GM12891 (cell line): Measurements from ENCODE around the gene CRYBA2.
A peak's percentile ranks its signal among the peaks of the same experiment; 100 is the strongest.

Source experiments
- DNase-seq: peaks from one replicate; pipeline ENCODE4 v3.0.0; 2011; ENCODE audit warnings: low spot score; ENCODE audit not compliant: insufficient read length
- FAIRE-seq: peaks from 2 replicates; lab custom pipeline; 2011; peaks lifted over from hg19 to GRCh38; lab: Jason Lieb, UNC
- PAX5 ChIP-seq: IDR thresholded peaks from 2 replicates; pipeline ENCODE4 v1.6.1; 2011; ENCODE audit warnings: low read length, moderate library complexity, mild to moderate bottlenecking; ENCODE audit not compliant: insufficient read depth, severe bottlenecking
- POLR2A ChIP-seq: IDR thresholded peaks from 2 replicates; pipeline ENCODE4 v1.6.1; 2011; ENCODE audit warnings: low read depth, low read length, control low read depth
- POLR2AphosphoS5 ChIP-seq: IDR thresholded peaks from 2 replicates; pipeline ENCODE4 v1.6.1; 2011; ENCODE audit warnings: low read depth, low read length, control low read depth
- POU2F2 ChIP-seq: IDR thresholded peaks from 2 replicates; pipeline ENCODE4 v1.6.1; 2011; ENCODE audit warnings: low read depth, mild to moderate bottlenecking, control low read depth, low read length, moderate library complexity
- SPI1 ChIP-seq: IDR thresholded peaks from 2 replicates; pipeline ENCODE4 v1.6.1; 2011; ENCODE audit warnings: low read depth, low read length, control low read depth
- TAF1 ChIP-seq: IDR thresholded peaks from 2 replicates; pipeline ENCODE4 v1.6.1; 2011; ENCODE audit warnings: low read depth, low read length, control low read depth

The CRYBA2 gene

GRCh38 chr2:218983934-218984238, 9.3 kb downstream of the CRYBA2 start:
- TF ChIP-seq TAF1, result no peak
- no peak for TF ChIP-seq POLR2AphosphoS5
- no peak for TF ChIP-seq POLR2A
- TF ChIP-seq POU2F2, result no peak
- no peak for TF ChIP-seq PAX5
- no peak for TF ChIP-seq SPI1
- FAIRE-seq (no peak), DNase-seq (no peak)

DNA sequence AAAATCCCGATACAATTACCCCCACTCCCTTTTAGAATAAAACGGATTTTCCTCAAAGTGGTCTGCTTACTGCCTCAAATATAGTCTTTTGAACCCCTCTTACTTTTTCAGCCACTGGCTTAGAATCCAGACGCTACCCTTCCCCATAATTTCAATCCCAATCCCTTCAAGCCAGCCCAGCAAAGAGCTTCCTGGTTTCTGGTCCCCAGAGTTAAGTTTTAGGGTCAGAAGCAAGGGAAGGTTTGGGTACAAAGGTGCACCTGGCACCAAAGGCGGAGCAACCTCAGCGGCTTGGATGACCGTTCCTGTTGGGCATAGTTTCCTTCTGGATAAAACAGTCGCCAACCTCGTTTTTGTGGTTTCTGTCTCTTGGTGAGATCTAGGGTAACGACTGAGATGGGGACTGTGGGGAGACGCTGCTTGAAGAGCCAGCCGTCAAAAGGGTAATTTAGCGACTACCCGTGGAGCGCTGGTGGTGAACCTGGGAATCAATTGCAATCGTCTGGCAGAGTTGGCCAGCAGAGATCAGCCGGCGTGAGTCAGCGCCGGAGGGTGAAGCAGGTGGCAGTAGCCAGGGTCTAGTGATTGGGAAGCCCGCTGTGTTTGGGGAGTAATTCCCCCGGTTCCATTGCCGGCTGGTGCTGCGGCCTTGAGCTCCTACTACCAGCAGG, 9.8 kb downstream of the CRYBA2 start:
- no peak for TF ChIP-seq TAF1
- TF ChIP-seq POU2F2, result no peak
- no peak for TF ChIP-seq POLR2AphosphoS5
- no peak for TF ChIP-seq PAX5
- no peak for TF ChIP-seq SPI1
- no peak for TF ChIP-seq POLR2A
- FAIRE-seq (no peak), DNase-seq (peak; percentile 17)

DNA sequence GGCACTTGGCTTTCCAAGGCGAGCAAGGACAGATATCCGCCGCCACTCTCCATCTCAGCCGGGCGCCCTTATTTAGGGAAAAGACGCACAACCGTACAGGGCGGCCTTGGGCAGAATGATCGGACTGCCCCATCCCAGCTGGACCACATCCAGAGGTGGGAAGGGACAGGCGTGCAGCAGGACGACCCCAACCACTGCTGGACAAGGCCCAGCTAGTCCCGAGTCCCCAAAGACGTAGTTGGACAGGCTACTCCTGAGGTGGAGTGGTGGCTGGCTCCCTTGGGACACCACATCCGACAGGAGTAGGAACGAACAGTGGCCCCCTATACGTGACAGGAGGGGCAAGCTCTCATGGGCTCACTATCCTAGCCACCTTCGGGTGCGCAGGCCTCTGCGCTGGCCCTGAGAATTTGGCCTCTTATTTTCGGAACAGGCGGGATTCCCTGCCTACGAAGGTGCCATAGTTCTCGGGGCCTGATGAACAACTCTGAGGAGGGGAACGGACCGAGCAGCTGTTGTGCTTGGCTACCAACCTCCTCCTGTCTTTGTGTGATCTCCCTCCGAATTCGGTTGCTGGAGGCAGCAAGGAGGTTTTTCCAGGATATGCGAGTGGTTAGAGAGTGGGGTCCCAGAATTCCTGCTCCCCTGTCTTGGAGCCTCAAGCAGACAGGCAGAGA, 10.5 kb downstream of the CRYBA2 start:
- TF ChIP-seq TAF1, result no peak
- TF ChIP-seq POLR2A, result no peak
- TF ChIP-seq SPI1, result no peak
- no peak for TF ChIP-seq POLR2AphosphoS5
- no peak for TF ChIP-seq PAX5
- TF ChIP-seq POU2F2, result no peak
- DNase-seq (peak; percentile 15), FAIRE-seq (no peak)

GRCh38 chr2:218981881-218982585, 11.2 kb downstream of the CRYBA2 start:
- FAIRE-seq, result peak; percentile 70
- TF ChIP-seq TAF1 (no peak), SPI1 (no peak), POLR2AphosphoS5 (no peak), PAX5 (no peak), POLR2A (no peak), POU2F2 (no peak)
- peak; percentile 25 for DNase-seq

DNA sequence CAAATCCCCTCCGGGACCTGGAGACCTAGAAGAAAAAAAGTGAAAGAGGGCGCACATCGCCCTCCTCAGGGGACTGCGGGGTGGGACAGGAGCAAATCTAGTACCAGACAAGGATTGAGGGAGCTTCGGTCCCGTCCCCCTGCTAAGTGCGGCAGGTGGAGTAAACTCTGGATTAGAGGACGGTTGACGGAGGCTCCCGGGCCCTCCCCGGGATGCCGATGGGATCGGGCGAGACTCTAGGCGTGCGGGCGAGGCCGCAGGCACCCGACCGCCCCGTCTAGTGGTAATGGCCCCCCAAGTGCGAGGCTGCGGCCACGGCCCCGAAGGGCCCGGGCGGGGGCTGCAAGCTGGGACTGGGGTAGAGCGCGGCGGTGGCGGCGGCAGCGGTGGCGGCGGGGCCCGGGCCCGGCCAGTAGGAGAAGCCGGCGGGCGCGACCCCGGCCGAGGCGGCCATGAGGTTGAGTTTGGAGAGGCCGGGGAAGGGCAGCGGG, 11.8 kb downstream of the CRYBA2 start:
- TF ChIP-seq POU2F2 (no peak), PAX5 (no peak), POLR2AphosphoS5 (no peak), SPI1 (no peak), POLR2A (no peak), TAF1 (no peak)
- no peak for FAIRE-seq
- peak; percentile 20 for DNase-seq

DNA sequence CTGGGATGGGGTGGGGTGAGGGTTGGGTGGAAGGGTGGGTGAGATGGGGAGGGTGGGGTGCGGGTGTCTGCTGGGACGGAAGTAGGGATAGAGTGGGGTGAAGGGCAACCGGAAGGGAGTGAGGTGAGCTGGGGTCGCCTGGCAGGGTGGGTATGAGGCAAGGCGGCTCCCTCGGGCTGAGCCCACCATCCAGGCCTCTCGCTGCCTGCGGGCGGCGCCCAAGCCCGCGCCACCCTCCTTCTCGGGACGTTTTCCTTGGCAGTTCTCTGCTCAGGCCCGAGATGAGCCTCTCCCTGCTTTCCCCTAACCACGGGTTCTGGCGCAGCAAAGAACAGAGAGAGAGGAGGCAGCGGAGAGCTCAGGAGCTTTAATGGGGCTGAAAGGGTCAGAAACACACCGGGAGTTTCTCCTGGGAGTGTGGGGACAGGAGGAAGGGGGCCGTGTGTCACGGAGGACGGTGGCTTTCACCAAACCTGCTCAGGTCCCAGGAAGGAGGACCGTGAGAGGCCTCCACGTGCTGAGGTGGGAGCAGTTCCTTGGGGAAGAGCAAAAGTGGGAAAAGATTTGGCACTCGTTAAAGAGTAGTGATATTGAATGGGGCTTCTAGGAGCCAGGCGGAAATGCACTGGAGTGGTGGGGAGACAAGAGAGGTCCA, 12.4 kb downstream of the CRYBA2 start:
- peak; percentile 21 for DNase-seq
- FAIRE-seq, result no peak

DNA sequence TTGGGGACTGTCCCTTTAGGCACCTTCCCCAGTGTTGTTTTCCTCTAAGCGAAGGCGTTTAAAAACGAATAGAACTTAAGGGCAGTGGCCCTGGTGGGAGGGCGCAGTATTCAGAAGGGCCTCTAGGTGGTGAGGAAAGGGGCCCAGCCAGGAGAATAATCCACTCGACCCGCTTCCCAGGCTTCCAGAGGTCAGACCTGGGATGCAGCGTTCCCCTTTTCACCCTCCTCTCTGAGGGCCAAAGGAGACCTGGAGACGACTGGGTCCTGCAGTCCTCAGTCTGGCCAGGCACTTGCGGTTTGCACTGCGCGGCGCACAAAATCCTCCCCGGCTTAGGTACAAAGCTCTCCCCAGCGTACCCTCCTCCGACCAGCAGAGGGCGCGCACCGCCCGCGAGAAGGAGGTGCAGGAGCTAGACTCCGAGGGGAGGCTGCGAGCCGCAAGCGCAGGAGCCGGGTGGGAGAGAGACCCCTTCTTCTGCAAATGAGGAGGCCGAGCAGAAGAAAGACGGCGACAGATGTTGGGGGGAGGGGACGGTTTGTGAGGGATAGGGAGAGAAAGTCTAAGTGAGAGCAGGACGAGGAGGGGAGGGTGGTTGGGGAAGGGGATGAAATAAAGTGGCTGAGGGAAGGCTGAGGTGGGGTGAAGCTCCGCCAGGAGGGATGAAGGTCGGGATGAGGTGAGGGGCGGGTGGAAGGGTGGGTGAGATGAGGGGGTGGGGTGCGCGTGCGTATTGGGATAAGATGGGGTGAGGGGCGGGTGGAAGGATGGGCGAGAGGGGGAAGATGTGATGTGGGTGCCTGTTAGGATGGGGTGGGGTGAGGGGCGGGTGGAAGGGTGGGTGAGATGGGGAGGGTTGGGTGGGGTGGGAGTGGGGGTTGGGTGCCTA, 13.1 kb downstream of the CRYBA2 start:
- DNase-seq (peak; percentile 83), FAIRE-seq (peak; percentile 97)
- TF ChIP-seq PAX5 (no peak), POU2F2 (no peak), POLR2A (no peak), POLR2AphosphoS5 (no peak), TAF1 (no peak), SPI1 (no peak)

More for the DNA sequence above, 12.4 kb downstream of the CRYBA2 start:
- TF ChIP-seq TAF1 (no peak), POLR2A (no peak), POLR2AphosphoS5 (no peak), PAX5 (no peak), POU2F2 (no peak), SPI1 (no peak)

DNA sequence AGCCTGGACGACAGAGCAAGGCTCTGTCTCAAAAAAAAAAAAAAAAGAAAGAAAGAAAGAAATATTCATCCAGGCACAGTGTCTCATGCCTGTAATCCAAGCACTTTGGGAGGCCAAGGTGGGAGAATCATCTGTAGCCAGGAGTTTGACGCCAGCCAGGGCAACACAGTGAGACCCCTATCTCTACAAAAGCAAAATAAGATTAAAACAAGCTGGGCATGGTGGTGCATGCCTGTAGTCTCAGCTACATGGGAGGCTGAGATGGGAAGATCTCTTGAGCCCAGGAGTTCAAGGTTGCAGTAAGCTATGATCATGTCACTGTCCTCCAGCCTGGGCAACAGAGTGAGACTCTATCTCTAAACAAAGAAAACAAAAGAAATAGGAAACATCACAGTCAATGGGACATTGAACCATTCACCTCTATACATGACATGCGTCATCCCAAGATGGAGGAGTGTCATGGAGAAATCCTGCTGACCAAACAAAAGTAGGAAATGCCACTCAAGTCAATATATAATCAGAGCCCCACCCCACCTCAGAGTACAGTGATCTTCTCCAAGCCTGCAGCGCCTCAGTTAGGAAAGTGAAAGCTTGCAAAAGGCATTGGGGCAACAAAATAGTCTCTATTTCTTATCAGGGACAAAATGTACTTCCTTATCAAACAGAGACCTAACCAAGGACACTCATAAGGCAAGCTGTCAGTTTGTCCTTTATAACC, 18.0 kb downstream of the CRYBA2 start:
- DNase-seq, result no peak
- no peak for FAIRE-seq
- TF ChIP-seq SPI1, result no peak
- no peak for TF ChIP-seq POU2F2
- TF ChIP-seq PAX5, result no peak
- no peak for TF ChIP-seq TAF1
- TF ChIP-seq POLR2A, result no peak
- TF ChIP-seq POLR2AphosphoS5, result no peak
